GM12878 (cell line): ENCODE results near the gene PKP4. TPM values are rescaled to one million over a fixed set of nuclear protein-coding genes. Genes with fewer than 3 reads are reported as not detected.

ENCODE experiments used
- ATAC-seq: fragments of 200-7000 bp; cut with Tn5 transposase; 3 replicates; pipeline ENCODE4 v1.9.1; 2020; ENCODE audit warnings: mild to moderate bottlenecking, moderate library complexity
- BruUV-seq: library from RNA; stranded (reverse); fragments of 400-500 nt; replicated peaks from 2 replicates; lab custom pipeline; 2021; lab: Mats Ljungman, UMichigan
- CTCF ChIA-PET: fragments of 300-600 bp; sonication (Branson Sonifier 250); formaldehyde crosslinking; extraction: SDS; loops from one replicate; lab custom pipeline; 2021; ENCODE audit warnings: inconsistent platforms; lab: Yijun Ruan, JAX
- POLR2A ChIA-PET: fragments of 350-600 bp; formaldehyde crosslinking; extraction: SDS; loops from one replicate; lab custom pipeline; 2021; ENCODE audit warnings: inconsistent platforms; lab: Charles Lee
- RAD21 ChIA-PET: fragments of 300-600 bp; sonication (Branson Sonifier 250); formaldehyde crosslinking; loops from one replicate; lab custom pipeline; 2023; ENCODE audit warnings: antibody characterized with exemption; ENCODE audit not compliant: unreplicated experiment; lab: Charles Lee
- SMC1A ChIA-PET: fragments of 300-600 bp; sonication (Branson Sonifier 250); formaldehyde crosslinking; loops from one replicate; lab custom pipeline; 2023; ENCODE audit not compliant: unreplicated experiment, uncharacterized antibody; lab: Charles Lee
- DNase-seq: peaks from one replicate; pipeline ENCODE4 v3.0.0-alpha.2; 2011; ENCODE audit warnings: low read depth, low spot score
- FAIRE-seq: peaks from 3 replicates; lab custom pipeline; 2011; peaks lifted over from hg19 to GRCh38; lab: Jason Lieb, UNC
- H2AFZ ChIP-seq: 2 replicates; pipeline ENCODE4 v1.6.0; 2011; ENCODE audit warnings: low read depth, low read length, control low read depth; ENCODE audit not compliant: control insufficient read depth
- H3K27ac ChIP-seq: 2 replicates; pipeline ENCODE4 v1.5.1; 2011; ENCODE audit warnings: control low read depth; ENCODE audit not compliant: control insufficient read depth, insufficient read depth
- H3K27me3 ChIP-seq, 2 experiments: replicated peaks in 1 of 2; 2 replicates each; pipeline versions ENCODE4 v1.6.0 to v1.6.1; 2011; ENCODE audit warnings: low read length in 1 of 2; ENCODE audit not compliant: control insufficient read depth in 2 of 2, insufficient read depth in 2 of 2
- H3K36me3 ChIP-seq, 2 experiments: 2 replicates each; pipeline ENCODE4 v1.5.1; 2011; ENCODE audit warnings: low read length in 1 of 2; ENCODE audit not compliant: control insufficient read depth in 2 of 2, insufficient read depth in 2 of 2
- H3K4me1 ChIP-seq: 2 replicates; pipeline ENCODE4 v1.6.1; 2011; ENCODE audit warnings: mild to moderate bottlenecking, low read length, moderate library complexity, mixed read lengths; ENCODE audit not compliant: control insufficient read depth, insufficient read depth
- H3K4me2 ChIP-seq: 2 replicates; pipeline ENCODE4 v1.6.0; 2011; ENCODE audit warnings: control low read depth; ENCODE audit not compliant: control insufficient read depth, insufficient read depth
- H3K4me3 ChIP-seq: fragments of 200-600 bp; sonication (generic); 2 replicates; pipeline ENCODE4 v1.5.1; 2016
- H3K79me2 ChIP-seq: 2 replicates; pipeline ENCODE4 v1.6.0; 2011; ENCODE audit warnings: low read length; ENCODE audit not compliant: control insufficient read depth, insufficient read depth
- H3K9ac ChIP-seq: 2 replicates; pipeline ENCODE4 v1.8.0; 2011; ENCODE audit warnings: low read length, control low read depth, mixed read lengths; ENCODE audit not compliant: control insufficient read depth, insufficient read depth
- H3K9me3 ChIP-seq: replicated peaks from 3 replicates; pipeline ENCODE4 v1.5.1; 2011; ENCODE audit warnings: mild to moderate bottlenecking, low read length; ENCODE audit not compliant: control insufficient read depth, insufficient read depth
- H4K20me1 ChIP-seq: 2 replicates; pipeline ENCODE4 v1.6.0; 2011; ENCODE audit not compliant: control insufficient read depth, insufficient read depth
- BCL3 ChIP-seq: IDR thresholded peaks from 2 replicates; pipeline ENCODE4 v1.6.1; 2011; ENCODE audit warnings: borderline replicate concordance, low read depth, mild to moderate bottlenecking, moderate library complexity, low read length; ENCODE audit not compliant: insufficient read depth, poor library complexity, severe bottlenecking
- CBX3 ChIP-seq: fragments of 200-600 bp; sonication (generic); IDR thresholded peaks from 2 replicates; pipeline ENCODE4 v1.6.1; 2016; ENCODE audit warnings: low read depth, borderline replicate concordance
- CREM ChIP-seq: IDR thresholded peaks from 2 replicates; pipeline ENCODE4 v1.6.1; 2014; ENCODE audit warnings: antibody characterized with exemption, low read depth
- DPF2 ChIP-seq: fragments of 450-650 bp; IDR thresholded peaks from 2 replicates; pipeline ENCODE4 v1.6.1; 2017; ENCODE audit warnings: mild to moderate bottlenecking
- IRF5 ChIP-seq: fragments of 450-650 bp; IDR thresholded peaks from 2 replicates; pipeline ENCODE4 v1.6.1; 2017; ENCODE audit warnings: borderline replicate concordance
- MEF2A ChIP-seq: IDR thresholded peaks from 2 replicates; pipeline ENCODE4 v1.6.1; 2011; ENCODE audit warnings: low read depth, mild to moderate bottlenecking, low read length, moderate library complexity; ENCODE audit not compliant: insufficient read depth
- NFYA ChIP-seq: IDR thresholded peaks from 2 replicates; pipeline ENCODE4 v1.6.1; 2011; ENCODE audit warnings: low read depth, mild to moderate bottlenecking, low read length, improper control_type of control experiment, borderline replicate concordance
- ZBTB11 ChIP-seq: fragments of 450-650 bp; formaldehyde crosslinking; IDR thresholded peaks from 2 replicates; pipeline ENCODE4 v1.5.0; 2022; ENCODE audit warnings: mild to moderate bottlenecking, missing genetic modification characterization
- ZZZ3 ChIP-seq: IDR thresholded peaks from 2 replicates; pipeline ENCODE4 v1.6.1; 2011; ENCODE audit warnings: low read depth; ENCODE audit not compliant: control insufficient read depth, insufficient read length
- WGBS: methylation state at CpG from one replicate; pipeline ENCODE4 v1.1.6; 2016; ENCODE audit warnings: low lambda C conversion rate; ENCODE audit not compliant: insufficient replicate concordance, insufficient coverage; ENCODE audit errors: missing lambda C conversion rate; 5-methylcytosine and 5-hydroxymethylcytosine counted together
- in situ Hi-C: fragments of 300-500 bp; cut with MboI; formaldehyde crosslinking; loops from 9 replicates; pipeline ENCODE4 v1.14.3; 2018; ENCODE audit warnings: mixed read lengths
- intact Hi-C: fragments of 100-400 bp; cut with micrococcal nuclease; formaldehyde crosslinking; loops from one replicate; pipeline ENCODE4 v1.14.2; 2022; ENCODE audit not compliant: unreplicated experiment
- polyA plus RNA-seq, 11 experiments: library from polyadenylated mRNA; depleted of rRNA in 4 of 11; unstranded in 6 of 11; stranded (reverse) in 5 of 11; fragments of >200 nt; fragmentation: Nextera tagmentation in 4 of 11; fragmentation: Illumina TruSeq in 1 of 11; extraction: Ambion mirVana in 4 of 11; extraction: Trizol in 1 of 11; gene quantifications; 1 replicate in 1 of 11; 2 replicates in 10 of 11; pipeline versions ENCODE4 v1.2.1 to v1.2.3, GENCODE V29; 2011 to 2016; ENCODE audit warnings: inconsistent platforms in 2 of 11, missing spikeins in 2 of 11, low read depth in 1 of 11
- total RNA-seq, 4 experiments: library from RNA; depleted of rRNA in 3 of 4; stranded (reverse); fragments of >200 nt in 3 of 4; fragmentation: Illumina TruSeq in 1 of 4; extraction: Trizol in 1 of 4; gene quantifications; 2 replicates each; pipeline versions ENCODE4 v1.2.1 to v1.2.3, GENCODE V29; 2013 to 2021

Gene PKP4
- total and polyA plus RNA-seq, 10 of the 15 experiments (the other 5 are each of a cell fraction or from before 2014, with no cell fraction given), result 4.8 to 35.8 (median 17.7) TPM

GRCh38 chr2:158658396-158658795, 201.6 kb downstream of the PKP4 start:
- ATAC-seq (no peak), DNase-seq (no peak), FAIRE-seq (no peak)
- Histone ChIP-seq H2AFZ (no peak overlapping the region), H3K4me2 (no peak overlapping the region), H3K36me3 (no peaks in the 10 kb centered on the region), H3K79me2 (no peaks in the 10 kb centered on the region), H3K4me1 (no peaks in the 10 kb centered on the region), H3K4me3 (no peak overlapping the region), H3K9ac (no peak overlapping the region), H3K27me3 (no peaks in the 10 kb centered on the region), H3K27ac (no peak overlapping the region), H4K20me1 (no peaks in the 10 kb centered on the region), H3K9me3 (no peaks in the 10 kb centered on the region)
- ChIA-PET CTCF (no interaction called here), RAD21 (no interaction called here), POLR2A (interaction anchor here (1.0 kb wide), 1 partner anchor 79 kb away, joined by 7 read pairs; no protein-coding TSS in a partner anchor), SMC1A (interaction anchor here (1.0 to 1.1 kb wide), 2 partner anchors 10 to 12 kb away, joined by 3 to 4 read pairs; no protein-coding TSS in a partner anchor)
- intact Hi-C loops, result no loop called here
- BruUV-seq, result no TSS peak
- WGBS, result 100% methylated on average over 2 of the region's 2 CpGs
- TF ChIP-seq ZBTB11 (CRISPR knock-in tag) (no peak), IRF5 (no peak), DPF2 (no peak), NFYA (no peak), MEF2A (no peak), CREM (no peak), ZZZ3 (no peak), CBX3 (no peak), BCL3 (no peak)
- in situ Hi-C loops, result no loop called here
